Activated T-helper 1 cell treated with anti-CD3 and anti-CD28 coated beads, Interleukin-2, amount 50 U/mL, for 16 hours (primary cell): ENCODE measurements around the gene PCSK2.
A peak's percentile ranks its signal among the peaks of the same experiment; 100 is the strongest.

Experiments used
- DNase-seq, 2 donors: peaks; one replicate each; pipeline ENCODE4 v3.0.0-alpha.2; 2020; ENCODE audit warnings: low read depth in 1 of 2, low spot score in 1 of 2

Gene PCSK2

GRCh38 chr20:17504066-17504897 is 277.4 kb downstream of the PCSK2 start:
- no peak for DNase-seq

DNA sequence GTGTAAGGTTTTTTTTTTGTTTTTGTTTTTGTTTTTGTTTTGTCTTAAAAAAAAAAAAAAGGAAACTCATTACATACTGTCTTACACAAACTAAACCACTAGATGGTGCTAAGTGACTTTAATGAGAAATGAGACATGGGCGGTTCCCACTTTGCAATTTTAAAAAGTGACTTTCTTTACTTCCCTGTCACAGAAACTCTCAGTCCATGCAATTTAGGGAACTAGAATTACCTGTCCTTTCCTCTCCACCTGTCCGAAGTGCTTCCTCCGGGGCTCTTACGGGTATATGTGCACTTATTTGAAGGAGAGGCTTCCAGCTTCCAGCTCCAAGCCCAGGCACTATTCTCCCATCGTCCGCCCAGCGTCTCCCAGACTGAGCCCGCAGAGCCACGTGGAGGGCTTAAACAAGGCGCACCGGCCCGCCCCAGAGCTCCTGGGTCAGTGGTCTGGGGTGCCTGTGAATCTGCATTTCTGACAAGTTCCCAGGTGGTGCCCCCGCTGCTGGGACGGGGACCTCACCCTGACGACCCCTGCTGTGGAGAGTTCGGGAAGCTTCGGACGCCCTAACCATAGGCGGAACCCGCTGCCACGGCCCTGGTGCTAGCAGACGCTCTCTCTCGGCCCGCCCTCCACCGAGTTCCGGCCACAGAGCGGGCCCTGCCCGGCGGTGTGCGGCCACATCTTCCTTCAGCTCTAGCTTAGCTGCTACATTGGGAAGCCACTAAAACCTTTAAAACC is 278.2 kb downstream of the PCSK2 start:
- DNase-seq: peak; percentile 15

DNA sequence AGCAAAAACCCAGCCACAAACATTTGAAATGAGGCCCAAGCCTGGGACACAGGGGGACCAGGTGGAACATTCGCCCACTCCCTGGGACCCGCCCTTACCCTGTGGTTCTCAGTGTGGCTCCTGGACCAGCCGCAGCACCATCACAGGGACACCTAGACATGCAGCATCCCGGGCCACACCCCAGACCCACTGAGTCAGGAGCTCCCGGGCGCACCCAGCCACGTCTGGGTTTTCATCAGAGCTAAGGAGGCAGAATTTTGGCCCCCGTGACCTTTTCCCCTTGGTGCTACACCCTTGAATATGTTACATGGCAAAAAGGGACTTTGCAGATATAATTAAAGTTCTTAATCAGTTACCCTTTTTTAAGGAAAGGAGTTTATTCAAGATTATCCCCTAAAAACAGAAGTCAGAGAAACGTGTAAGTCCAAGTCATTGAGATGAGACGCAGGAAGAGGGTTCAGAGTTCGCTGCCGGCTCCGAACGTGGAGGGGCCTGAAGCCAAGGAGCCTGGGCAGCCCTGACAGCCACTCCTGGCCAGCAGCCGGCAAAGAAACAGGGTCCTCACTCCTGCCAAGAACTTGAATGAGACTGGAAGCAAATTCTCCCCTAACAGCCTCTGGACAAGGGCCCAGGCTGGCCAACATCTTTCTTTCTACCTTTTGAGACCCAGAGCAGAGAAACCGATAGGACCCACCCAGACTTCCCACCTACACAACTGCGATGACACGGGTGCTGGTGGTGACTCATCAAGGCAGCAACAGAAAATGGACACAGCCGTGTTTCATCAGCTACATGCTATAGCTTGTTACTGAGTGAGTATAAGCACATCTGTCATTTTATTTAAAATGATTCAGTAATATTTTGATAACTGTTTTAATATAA is 279.0 kb downstream of the PCSK2 start:
- peak in 1 of 2 donors; percentile 34 for DNase-seq

GRCh38 chr20:17507032-17507431 is 280.2 kb downstream of the PCSK2 start:
- no peak for DNase-seq

- DNase-seq: no peak
Measured at GRCh38 chr20:17507531-17507930, 280.7 kb downstream of the PCSK2 start.

- DNase-seq: no peak
Measured at GRCh38 chr20:17508756-17509155, 281.9 kb downstream of the PCSK2 start.

- DNase-seq: no peak
Measured at GRCh38 chr20:17510548-17510947, 283.7 kb downstream of the PCSK2 start.

- no peak for DNase-seq
Measured at GRCh38 chr20:17511401-17511800, 284.6 kb downstream of the PCSK2 start.

DNA sequence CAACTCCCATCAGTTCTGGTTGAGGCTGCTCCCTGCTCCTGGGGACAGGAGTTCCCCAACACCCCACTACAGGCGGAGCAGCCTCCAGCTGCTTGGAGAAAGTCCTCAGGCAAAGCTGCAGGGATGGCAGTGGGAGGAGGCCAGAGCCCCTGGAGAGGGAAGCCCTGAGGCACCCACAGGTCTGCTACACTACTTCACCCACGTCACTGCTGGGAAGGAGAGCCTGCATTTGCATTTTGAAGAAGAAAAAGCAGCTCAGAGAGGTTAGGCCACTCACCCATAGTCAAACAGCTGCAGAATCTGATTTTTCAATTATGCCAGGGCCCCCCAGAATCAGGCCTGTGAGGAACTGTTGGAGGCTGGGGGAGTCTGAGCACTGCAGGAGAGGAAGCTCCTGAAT is 287.1 kb downstream of the PCSK2 start:
- DNase-seq: no peak

DNA sequence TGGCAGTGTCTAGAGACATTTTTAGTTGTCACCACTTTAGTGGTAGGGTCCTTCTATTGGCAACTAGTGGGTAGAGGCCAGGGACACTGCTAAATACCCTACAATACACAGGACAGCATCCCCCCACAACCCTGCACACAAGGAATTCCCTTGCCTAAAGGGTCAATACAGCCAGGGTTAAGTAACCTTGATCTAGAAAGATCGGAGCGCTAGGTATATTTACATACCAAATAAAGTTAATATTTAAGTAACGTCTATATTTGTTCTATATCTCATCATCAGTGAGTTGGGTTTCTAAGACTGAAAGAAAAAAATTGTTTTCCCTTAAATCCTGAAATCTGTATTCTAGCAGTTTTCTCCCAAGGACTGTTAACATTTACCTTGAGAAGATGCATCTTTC is 288.2 kb downstream of the PCSK2 start:
- no peak for DNase-seq

DNA sequence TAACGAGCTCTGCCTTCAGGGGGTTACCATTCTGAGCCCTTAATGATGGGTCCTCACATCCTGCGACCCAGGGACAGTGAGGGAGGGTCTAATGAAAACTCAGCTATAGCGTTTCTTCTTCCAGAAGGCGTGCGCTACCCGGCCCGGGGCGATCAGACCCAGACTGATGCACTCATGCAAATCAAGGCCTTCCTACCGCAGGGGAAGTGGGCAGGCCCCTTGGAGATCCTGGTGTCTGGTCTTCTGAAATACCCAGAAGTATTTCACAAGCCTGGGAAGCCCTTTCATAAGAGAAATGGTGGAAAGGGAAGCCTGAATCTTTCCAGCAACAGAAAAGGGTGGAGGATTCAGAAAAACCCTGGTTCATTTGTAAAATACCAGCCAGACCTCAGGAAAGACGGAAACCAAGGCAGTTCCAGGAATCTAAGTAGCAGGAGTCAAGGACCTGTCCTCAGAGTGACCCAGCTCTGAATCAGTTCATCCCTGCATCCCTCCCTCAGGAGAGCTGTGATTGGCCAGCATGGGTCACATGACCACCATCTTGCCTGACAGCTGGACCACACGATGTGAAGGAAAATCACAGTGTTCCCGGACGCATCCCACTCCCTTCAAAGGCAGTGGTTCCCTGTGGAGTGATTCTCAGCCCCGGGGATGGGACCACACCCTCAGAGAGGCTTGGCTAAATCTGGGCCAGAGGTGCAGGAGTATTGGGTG is 291.7 kb downstream of the PCSK2 start:
- no peak for DNase-seq

- DNase-seq: no peak
Measured at GRCh38 chr20:17519606-17520285, 292.9 kb downstream of the PCSK2 start.

GRCh38 chr20:17520583-17520982 is 293.7 kb downstream of the PCSK2 start:
- no peak for DNase-seq

DNA sequence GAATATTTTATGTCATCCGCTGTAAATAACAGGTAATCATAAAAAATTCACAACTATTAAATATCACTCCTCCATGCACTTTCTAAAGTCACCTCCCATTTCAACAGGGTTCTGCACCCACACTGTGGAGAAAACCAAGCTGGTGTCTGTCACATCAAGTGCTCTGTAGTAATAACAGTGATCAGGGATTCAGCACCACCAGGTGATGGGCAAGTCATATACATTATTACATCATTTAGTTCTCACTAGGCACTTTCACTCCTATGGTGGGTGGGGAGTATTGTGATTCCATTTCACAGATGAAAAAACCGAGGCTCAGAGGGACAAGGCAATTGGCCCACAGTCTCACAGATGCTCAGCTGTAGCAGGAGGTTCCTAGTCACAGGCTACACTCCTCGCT is 295.7 kb downstream of the PCSK2 start:
- DNase-seq: no peak

DNA sequence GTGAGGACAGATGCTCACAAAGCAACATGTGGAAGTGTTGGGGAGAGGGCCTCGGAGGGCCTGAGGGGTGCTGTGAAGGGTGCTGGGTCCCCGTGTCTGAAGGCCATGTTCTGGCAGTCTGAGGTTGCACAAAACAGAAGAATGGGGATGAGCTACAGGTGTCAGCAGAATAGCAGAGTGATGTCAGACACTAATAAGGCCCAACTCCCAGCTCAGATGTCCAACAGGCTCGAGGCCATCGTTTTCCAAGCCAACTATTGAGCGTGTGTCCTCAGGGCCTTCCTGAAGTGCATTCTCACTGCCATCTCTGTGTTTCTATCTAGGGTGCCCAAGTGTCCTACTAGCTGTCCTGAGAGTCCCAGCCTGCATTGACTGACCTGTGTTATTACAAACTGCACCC is 296.5 kb downstream of the PCSK2 start:
- DNase-seq: no peak

DNA sequence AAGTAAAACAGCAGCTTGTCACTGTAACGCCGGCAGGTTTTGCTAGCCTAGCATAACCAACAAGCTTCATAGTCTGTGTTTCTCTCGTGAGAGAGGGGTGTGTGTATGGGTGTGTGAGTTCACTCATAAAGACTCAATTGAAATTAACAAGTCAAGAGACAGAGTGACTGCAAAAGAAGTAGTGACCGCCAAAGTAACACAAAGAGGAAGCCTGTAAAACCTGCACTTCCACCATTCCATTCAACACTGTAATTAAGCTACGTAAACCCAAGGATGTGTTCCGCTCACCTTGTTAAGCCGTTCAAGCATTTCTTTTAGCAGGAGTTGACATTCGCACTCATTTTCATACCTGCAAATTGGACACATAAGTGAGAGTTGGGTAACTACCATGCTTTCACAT is 297.7 kb downstream of the PCSK2 start:
- DNase-seq: no peak

GRCh38 chr20:17525132-17525531 is 298.3 kb downstream of the PCSK2 start:
- no peak for DNase-seq

GRCh38 chr20:17525650-17526049 is 298.8 kb downstream of the PCSK2 start:
- no peak for DNase-seq

GRCh38 chr20:17529586-17529985 is 302.7 kb downstream of the PCSK2 start:
- DNase-seq: no peak

DNA sequence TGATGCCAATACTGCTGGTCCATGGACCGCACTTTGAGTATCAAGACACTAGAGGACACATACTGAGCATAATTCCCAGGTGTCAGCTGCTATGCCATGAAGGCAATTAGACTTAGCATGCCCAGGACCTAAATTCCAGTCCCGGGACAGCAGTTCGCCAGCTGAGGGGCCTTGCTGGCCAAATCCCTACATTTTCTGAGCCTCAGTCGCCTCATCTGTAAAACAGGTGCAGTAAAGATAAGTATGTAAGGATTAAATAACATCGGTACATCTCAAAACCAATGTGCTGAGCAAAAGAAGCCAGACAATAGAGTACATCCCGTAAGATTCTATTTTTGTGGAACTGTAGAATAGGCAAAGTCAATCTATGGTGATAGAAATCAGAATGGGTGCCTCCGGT is 303.3 kb downstream of the PCSK2 start:
- DNase-seq: no peak
